ENCODE results near the gene ENHO.

The ENHO gene

GRCh38 chr9:34514401-34514800 is 8.4 kb downstream of the ENHO start:
- H3K36me3 Mint-ChIP-seq = no peaks in the 10 kb centered on the region
- H3K4me1 Mint-ChIP-seq = no peaks in the 10 kb centered on the region
- no peak overlapping the region for H3K4me3 Mint-ChIP-seq
- CTCF ChIA-PET = interaction anchor here (1.4 kb wide), 1 partner anchor 14 kb away, joined by 5 read pairs; no protein-coding TSS in a partner anchor
- no peak overlapping the region for H3K27ac Mint-ChIP-seq
- DNase-seq = no peak
- H3K9me3 Mint-ChIP-seq = no peaks in the 10 kb centered on the region
- H3K27me3 Mint-ChIP-seq = peaks cover 29% of the 10 kb centered on the region

- CTCF ChIA-PET = no interaction called here
- H3K4me1 Mint-ChIP-seq = no peaks in the 10 kb centered on the region
Measured at GRCh38 chr9:34513567-34514214, 9.1 kb downstream of the ENHO start.

GRCh38 chr9:34512131-34513078 is 10.4 kb downstream of the ENHO start:
- peaks cover 17% of the 10 kb centered on the region for H3K27me3 Mint-ChIP-seq
- H3K36me3 Mint-ChIP-seq = no peaks in the 10 kb centered on the region
- no peak overlapping the region for H3K4me3 Mint-ChIP-seq
- no peaks in the 10 kb centered on the region for H3K9me3 Mint-ChIP-seq
- no peak overlapping the region for H3K27ac Mint-ChIP-seq
- no peak for DNase-seq
- H3K4me1 Mint-ChIP-seq = no peaks in the 10 kb centered on the region
- CTCF ChIA-PET = interaction anchor here (2.3 kb wide), 1 partner anchor 11 kb away, joined by 10 read pairs; no protein-coding TSS in a partner anchor

More at GRCh38 chr9:34513567-34514214, 9.1 kb downstream of the ENHO start:
- Mint-ChIP-seq H3K27me3 (peaks cover 27% of the 10 kb centered on the region), H3K4me3 (no peak overlapping the region), H3K36me3 (no peaks in the 10 kb centered on the region), H3K27ac (no peak overlapping the region), H3K9me3 (no peaks in the 10 kb centered on the region)
- no peak for DNase-seq

- Mint-ChIP-seq H3K4me1 (no peaks in the 10 kb centered on the region), H3K4me3 (no peak overlapping the region), H3K27ac (no peak overlapping the region), H3K9me3 (no peaks in the 10 kb centered on the region), H3K36me3 (no peaks in the 10 kb centered on the region), H3K27me3 (peaks cover 10% of the 10 kb centered on the region)
- DNase-seq = no peak
- CTCF ChIA-PET = interaction anchor here (2.3 kb wide), 1 partner anchor 9 kb away, joined by 10 read pairs; no protein-coding TSS in a partner anchor
Measured at GRCh38 chr9:34510497-34511468, 12.0 kb downstream of the ENHO start.

- Mint-ChIP-seq H3K36me3 (no peaks in the 10 kb centered on the region), H3K4me3 (no peak overlapping the region), H3K27me3 (peaks cover 14% of the 10 kb centered on the region), H3K4me1 (no peaks in the 10 kb centered on the region), H3K27ac (no peak overlapping the region), H3K9me3 (no peaks in the 10 kb centered on the region)
- DNase-seq = no peak
- CTCF ChIA-PET = no interaction called here
Measured at GRCh38 chr9:34508951-34509350, 13.8 kb downstream of the ENHO start.

- Mint-ChIP-seq H3K27ac (no peak overlapping the region), H3K36me3 (no peaks in the 10 kb centered on the region), H3K9me3 (no peaks in the 10 kb centered on the region), H3K4me1 (no peaks in the 10 kb centered on the region), H3K4me3 (no peak overlapping the region), H3K27me3 (peaks cover 14% of the 10 kb centered on the region)
- CTCF ChIA-PET = no interaction called here
- DNase-seq = no peak
Measured at GRCh38 chr9:34508463-34508862, 14.3 kb downstream of the ENHO start.

GRCh38 chr9:34507966-34508365 is 14.8 kb downstream of the ENHO start:
- Mint-ChIP-seq H3K4me1 (no peaks in the 10 kb centered on the region), H3K36me3 (no peaks in the 10 kb centered on the region), H3K4me3 (no peak overlapping the region), H3K27me3 (peaks cover 19% of the 10 kb centered on the region), H3K27ac (no peak overlapping the region), H3K9me3 (no peaks in the 10 kb centered on the region)
- no peak for DNase-seq
- CTCF ChIA-PET = no interaction called here

- CTCF ChIA-PET = interaction anchor here (0.7 to 1.0 kb wide), 2 partner anchors 44 to 104 kb away, joined by 3 to 6 read pairs; no protein-coding TSS in a partner anchor
- H3K4me3 Mint-ChIP-seq = no peak overlapping the region
- H3K27ac Mint-ChIP-seq = no peak overlapping the region
- no peak for DNase-seq
- H3K36me3 Mint-ChIP-seq = no peaks in the 10 kb centered on the region
- peaks cover 20% of the 10 kb centered on the region for H3K27me3 Mint-ChIP-seq
- no peaks in the 10 kb centered on the region for H3K9me3 Mint-ChIP-seq
- H3K4me1 Mint-ChIP-seq = no peaks in the 10 kb centered on the region
Measured at GRCh38 chr9:34507556-34507955, 15.2 kb downstream of the ENHO start.

- CTCF ChIA-PET = interaction anchor here (1.0 kb wide), 1 partner anchor 103 kb away, joined by 6 read pairs; no protein-coding TSS in a partner anchor
- H3K27ac Mint-ChIP-seq = no peak overlapping the region
- no peaks in the 10 kb centered on the region for H3K9me3 Mint-ChIP-seq
- no peaks in the 10 kb centered on the region for H3K36me3 Mint-ChIP-seq
- no peaks in the 10 kb centered on the region for H3K4me1 Mint-ChIP-seq
- no peak overlapping the region for H3K4me3 Mint-ChIP-seq
- H3K27me3 Mint-ChIP-seq = peaks cover 20% of the 10 kb centered on the region
- no peak for DNase-seq
Measured at GRCh38 chr9:34506623-34507022, 16.2 kb downstream of the ENHO start.

- H3K9me3 Mint-ChIP-seq = no peaks in the 10 kb centered on the region
- H3K4me3 Mint-ChIP-seq = no peak overlapping the region
- H3K36me3 Mint-ChIP-seq = no peaks in the 10 kb centered on the region
- CTCF ChIA-PET = interaction anchor here (1.0 kb wide), 1 partner anchor 69 kb away, joined by 3 read pairs; no protein-coding TSS in a partner anchor
- H3K4me1 Mint-ChIP-seq = no peaks in the 10 kb centered on the region
- DNase-seq = no peak
- H3K27ac Mint-ChIP-seq = no peak overlapping the region
- H3K27me3 Mint-ChIP-seq = peaks cover 16% of the 10 kb centered on the region
Measured at GRCh38 chr9:34505370-34506120, 17.2 kb downstream of the ENHO start.

GRCh38 chr9:34503406-34503805 is 19.4 kb downstream of the ENHO start:
- CTCF ChIA-PET = interaction anchor here (1.1 to 2.8 kb wide), 6 partner anchors 13 to 117 kb away, joined by 3 to 6 read pairs (median 4); partner anchors contain the start of gene DCTN3
- Mint-ChIP-seq H3K36me3 (no peaks in the 10 kb centered on the region), H3K27ac (no peak overlapping the region), H3K9me3 (no peaks in the 10 kb centered on the region), H3K27me3 (peaks cover 23% of the 10 kb centered on the region), H3K4me3 (no peak overlapping the region), H3K4me1 (no peaks in the 10 kb centered on the region)
- no peak for DNase-seq

- H3K27me3 Mint-ChIP-seq = peaks cover 23% of the 10 kb centered on the region
- DNase-seq = no peak
- no peaks in the 10 kb centered on the region for H3K4me1 Mint-ChIP-seq
- no peaks in the 10 kb centered on the region for H3K9me3 Mint-ChIP-seq
- CTCF ChIA-PET = interaction anchor here (1.1 to 3.4 kb wide), 8 partner anchors 10 to 118 kb away, joined by 3 to 41 read pairs (median 4); partner anchors contain the start of gene DCTN3
- H3K27ac Mint-ChIP-seq = no peak overlapping the region
- no peak overlapping the region for H3K4me3 Mint-ChIP-seq
- H3K36me3 Mint-ChIP-seq = no peaks in the 10 kb centered on the region
Measured at GRCh38 chr9:34502891-34503290, 19.9 kb downstream of the ENHO start.

GRCh38 chr9:34502471-34502870 is 20.3 kb downstream of the ENHO start:
- no peaks in the 10 kb centered on the region for H3K4me1 Mint-ChIP-seq
- H3K9me3 Mint-ChIP-seq = no peaks in the 10 kb centered on the region
- DNase-seq = no peak
- CTCF ChIA-PET = interaction anchor here (0.6 to 3.4 kb wide), 9 partner anchors 8 to 132 kb away, joined by 3 to 55 read pairs (median 6); no protein-coding TSS in a partner anchor
- H3K27me3 Mint-ChIP-seq = peaks cover 23% of the 10 kb centered on the region
- H3K4me3 Mint-ChIP-seq = no peak overlapping the region
- no peaks in the 10 kb centered on the region for H3K36me3 Mint-ChIP-seq
- no peak overlapping the region for H3K27ac Mint-ChIP-seq

Data from activated naive CD4-positive, alpha-beta T cell treated with anti-CD3 and anti-CD28 coated beads, Interleukin-2, amount 10 ng/mL, durations not matched to agents 7 days and 5 days (primary cell).